Measurements from ENCODE around the gene PRPSAP1. TPM values are rescaled to one million over a fixed set of nuclear protein-coding genes. Genes with fewer than 3 reads are reported as not detected.

The PRPSAP1 gene
- total RNA-seq, 3 donors from 2014 or later (not counting 1 experiment from before 2014, with no cell fraction given) = 32.9 to 45.2 (median 41.5) TPM

DNA sequence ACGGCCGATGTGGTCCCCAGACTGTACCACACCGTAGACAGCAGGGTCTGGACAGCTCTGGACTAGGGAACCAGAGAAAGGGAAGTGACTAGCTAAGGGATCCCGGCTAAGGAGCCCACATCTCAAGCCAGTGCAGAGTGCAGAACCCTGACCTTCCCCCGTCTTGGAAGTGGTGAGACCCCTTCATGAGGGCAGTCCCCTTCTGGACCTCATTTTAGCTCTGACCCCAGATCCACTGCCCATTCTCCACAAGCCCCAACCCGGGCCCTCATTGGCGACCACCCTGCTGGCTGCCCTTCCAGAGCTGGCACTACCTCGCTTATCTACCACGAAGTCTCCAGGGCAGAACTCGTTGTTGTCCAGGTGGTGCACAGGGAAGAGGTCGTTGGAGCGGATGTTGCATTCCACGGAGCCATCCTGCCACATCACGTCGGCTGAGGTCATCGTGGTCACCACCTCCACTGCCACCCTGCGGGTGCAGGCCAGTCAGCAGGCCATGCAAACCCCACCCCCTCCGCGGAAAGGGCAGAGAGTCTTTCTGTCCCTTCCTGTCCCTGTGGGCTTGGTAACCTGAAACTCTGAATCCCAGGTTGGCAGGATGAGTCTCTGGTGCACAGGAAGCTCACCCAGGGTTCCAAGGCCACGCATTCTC, 44.9 kb upstream of the PRPSAP1 start:
- no peak overlapping the region for H3K27ac Mint-ChIP-seq
- peaks cover 2% of the 10 kb centered on the region for H3K36me3 Mint-ChIP-seq
- H3K4me3 Mint-ChIP-seq = no peak overlapping the region
- H3K4me1 Mint-ChIP-seq = peaks cover 2 to 4% of the 10 kb centered on the region in 2 donors
- intact Hi-C loops (cut with micrococcal nuclease) = loop anchor here (1.0 kb wide), 1 partner anchor 95 kb away; no protein-coding TSS in a partner anchor
- Histone ChIP-seq H3K27ac (ENCODE audit: low read length) (no peak overlapping the region), H3K4me3 (ENCODE audit: low read length) (no peak overlapping the region), H3K27me3 (ENCODE audit: control insufficient read depth, insufficient read depth, low read length) (no peaks in the 10 kb centered on the region), H3K4me1 (ENCODE audit: control insufficient read depth, insufficient read depth, low read length) (no peaks in the 10 kb centered on the region), H3K36me3 (ENCODE audit: control insufficient read depth, insufficient read depth, low read length) (peaks cover 68% of the 10 kb centered on the region), H3K9me3 (ENCODE audit: control insufficient read depth, insufficient read depth, low read length) (no peaks in the 10 kb centered on the region)
- DNase-seq (no peak), ATAC-seq (peak in 1 of 3 donors; percentile 23)
- WGBS (ENCODE audit: insufficient coverage) = 91% methylated on average over 20 of the region's 20 CpGs
- TF ChIP-seq, protein P1, sequence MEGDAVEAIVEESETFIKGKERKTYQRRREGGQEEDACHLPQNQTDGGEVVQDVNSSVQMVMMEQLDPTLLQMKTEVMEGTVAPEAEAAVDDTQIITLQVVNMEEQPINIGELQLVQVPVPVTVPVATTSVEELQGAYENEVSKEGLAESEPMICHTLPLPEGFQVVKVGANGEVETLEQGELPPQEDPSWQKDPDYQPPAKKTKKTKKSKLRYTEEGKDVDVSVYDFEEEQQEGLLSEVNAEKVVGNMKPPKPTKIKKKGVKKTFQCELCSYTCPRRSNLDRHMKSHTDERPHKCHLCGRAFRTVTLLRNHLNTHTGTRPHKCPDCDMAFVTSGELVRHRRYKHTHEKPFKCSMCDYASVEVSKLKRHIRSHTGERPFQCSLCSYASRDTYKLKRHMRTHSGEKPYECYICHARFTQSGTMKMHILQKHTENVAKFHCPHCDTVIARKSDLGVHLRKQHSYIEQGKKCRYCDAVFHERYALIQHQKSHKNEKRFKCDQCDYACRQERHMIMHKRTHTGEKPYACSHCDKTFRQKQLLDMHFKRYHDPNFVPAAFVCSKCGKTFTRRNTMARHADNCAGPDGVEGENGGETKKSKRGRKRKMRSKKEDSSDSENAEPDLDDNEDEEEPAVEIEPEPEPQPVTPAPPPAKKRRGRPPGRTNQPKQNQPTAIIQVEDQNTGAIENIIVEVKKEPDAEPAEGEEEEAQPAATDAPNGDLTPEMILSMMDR (IDR thresholded peaks at IDR 0.05) = no peak
- H3K27me3 Mint-ChIP-seq (ENCODE audit: low read depth in 2 of 2) = no peaks in the 10 kb centered on the region
- no peaks in the 10 kb centered on the region for H3K9me3 Mint-ChIP-seq

DNA sequence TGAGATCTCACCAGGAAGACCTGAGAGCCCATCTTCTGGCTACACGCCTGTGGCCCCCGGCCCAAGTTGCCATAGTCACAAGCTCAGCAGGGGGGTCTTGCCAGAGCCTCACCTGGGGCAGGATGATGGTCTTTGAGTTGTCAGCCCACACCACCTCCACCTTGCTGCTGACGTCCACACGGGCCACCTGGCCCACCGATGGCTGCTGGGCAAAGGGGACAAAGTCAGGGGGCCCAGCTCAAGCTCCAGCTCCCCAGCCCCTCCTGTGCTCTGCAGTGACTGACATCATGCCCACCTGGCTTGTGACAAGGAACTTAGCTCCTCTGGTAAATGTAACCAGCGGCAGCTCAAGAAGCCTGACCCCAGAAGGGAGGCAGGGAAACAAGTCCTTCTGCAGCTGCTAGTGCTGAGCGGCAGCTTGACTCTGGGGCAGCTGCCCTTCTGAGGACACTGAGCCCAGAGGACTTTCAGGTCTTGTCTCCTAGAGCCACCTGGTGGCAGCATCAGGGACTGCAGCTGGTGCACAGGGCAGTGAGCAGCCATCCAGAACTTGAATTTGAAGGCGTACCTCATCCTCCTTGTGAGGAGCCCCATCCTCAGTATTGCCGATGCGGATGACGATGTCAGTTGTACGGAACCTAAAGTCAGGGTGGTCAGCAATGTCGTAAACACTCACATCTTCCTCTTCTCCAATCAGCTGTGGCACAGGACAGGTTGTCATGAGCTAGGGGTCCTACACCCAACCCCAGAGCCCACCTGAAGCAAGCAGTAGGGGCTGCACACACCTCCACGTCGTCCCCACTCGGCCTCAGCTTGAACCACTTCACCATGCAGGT, 44.2 kb upstream of the PRPSAP1 start:
- Histone ChIP-seq H3K9me3 (ENCODE audit: control insufficient read depth, insufficient read depth, low read length) (no peaks in the 10 kb centered on the region), H3K4me3 (ENCODE audit: low read length) (no peak overlapping the region), H3K27me3 (ENCODE audit: control insufficient read depth, insufficient read depth, low read length) (no peaks in the 10 kb centered on the region), H3K27ac (ENCODE audit: low read length) (no peak overlapping the region), H3K4me1 (ENCODE audit: control insufficient read depth, insufficient read depth, low read length) (no peaks in the 10 kb centered on the region), H3K36me3 (ENCODE audit: control insufficient read depth, insufficient read depth, low read length) (peaks cover 66% of the 10 kb centered on the region)
- peak; percentile 86 to 98 (median 90) for ATAC-seq
- Mint-ChIP-seq H3K27me3 (ENCODE audit: low read depth in 2 of 2) (no peaks in the 10 kb centered on the region), H3K27ac (no peak overlapping the region), H3K36me3 (no peaks in the 10 kb centered on the region), H3K4me1 (peaks cover 0 to 4% of the 10 kb centered on the region in 2 donors), H3K4me3 (no peak overlapping the region), H3K9me3 (no peaks in the 10 kb centered on the region)
- DNase-seq = peak; percentile 85 to 89
- intact Hi-C loops (cut with micrococcal nuclease) = loop anchor here (1.0 kb wide), 1 partner anchor 95 kb away; no protein-coding TSS in a partner anchor
- WGBS (ENCODE audit: insufficient coverage) = 73% methylated on average over 16 of the region's 16 CpGs
- TF ChIP-seq, protein P1 (IDR thresholded peaks at IDR 0.05) = peak; percentile 92

DNA sequence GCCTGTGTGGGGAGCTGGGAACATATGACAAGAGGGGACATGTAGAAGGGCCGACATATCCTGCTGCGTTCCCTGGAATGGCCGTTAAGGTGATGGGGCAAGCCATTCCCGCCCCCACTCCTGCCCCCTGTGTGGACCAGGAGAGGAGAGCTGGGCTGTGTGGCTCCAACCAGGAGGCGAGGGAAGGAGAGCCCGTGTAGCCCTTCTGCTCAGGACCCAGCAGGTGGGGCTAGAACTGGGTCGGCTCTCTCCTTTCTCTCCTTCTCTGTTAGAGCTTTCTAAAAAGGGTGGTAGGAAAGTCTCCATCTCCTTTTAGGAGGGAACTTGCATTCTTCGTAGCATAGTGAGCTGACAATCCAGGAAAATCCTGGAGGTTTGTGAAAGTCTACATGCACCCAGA, 43.5 kb upstream of the PRPSAP1 start:
- ATAC-seq (no peak), DNase-seq (no peak)
- WGBS (ENCODE audit: insufficient coverage) = 93% methylated on average over 7 of the region's 8 CpGs
- Mint-ChIP-seq H3K36me3 (no peaks in the 10 kb centered on the region), H3K4me1 (peaks cover 0 to 4% of the 10 kb centered on the region in 2 donors), H3K4me3 (no peak overlapping the region), H3K27me3 (ENCODE audit: low read depth in 2 of 2) (no peaks in the 10 kb centered on the region), H3K27ac (no peak overlapping the region), H3K9me3 (no peaks in the 10 kb centered on the region)
- intact Hi-C loops (cut with micrococcal nuclease) = no loop called here
- H3K4me3 ChIP-seq (ENCODE audit: low read length) = no peak overlapping the region
- H3K4me1 ChIP-seq (ENCODE audit: control insufficient read depth, insufficient read depth, low read length) = no peaks in the 10 kb centered on the region
- H3K9me3 ChIP-seq (ENCODE audit: control insufficient read depth, insufficient read depth, low read length) = no peaks in the 10 kb centered on the region
- H3K27me3 ChIP-seq (ENCODE audit: control insufficient read depth, insufficient read depth, low read length) = no peaks in the 10 kb centered on the region
- TF ChIP-seq, protein P1 (IDR thresholded peaks at IDR 0.05) = no peak
- no peak overlapping the region for H3K27ac ChIP-seq (ENCODE audit: low read length)
- peaks cover 59% of the 10 kb centered on the region for H3K36me3 ChIP-seq (ENCODE audit: control insufficient read depth, insufficient read depth, low read length)
